GM12875 (cell line): Measurements from ENCODE around the gene IP6K2.
"Not testable (repeated sequence)": the region's sequence is repeated elsewhere in the genome, so short reads cannot be mapped to it uniquely, and the experiment has no call there.

ENCODE experiments used
- H3K4me3 ChIP-seq: one replicate; pipeline ENCODE4 v1.5.1; 2011; ENCODE audit warnings: low read depth, low read length, control low read depth
- CTCF ChIP-seq: IDR thresholded peaks from 2 replicates; pipeline ENCODE4 v1.5.1; 2011; ENCODE audit warnings: low read depth, mild to moderate bottlenecking, control low read depth, inconsistent platforms, low read length, moderate library complexity, borderline replicate concordance; ENCODE audit not compliant: insufficient read depth

IP6K2 gene

GRCh38 chr3:48716982-48717746 lies at the start of gene IP6K2:
TSS of gene IP6K2 (minus strand) at chr3:48717221. CDS start at chr3:48695291, 21,930 bp downstream.
- TF ChIP-seq CTCF: no peak
- H3K4me3 ChIP-seq: peak within 1 kb of the TSS; percentile 66

- H3K4me3 ChIP-seq: no peak overlapping the region
- no peak for TF ChIP-seq CTCF
Measured at GRCh38 chr3:48765376-48765775, 48.4 kb upstream of the IP6K2 start.

GRCh38 chr3:48762816-48763215 lies 45.8 kb upstream of the IP6K2 start:
- H3K4me3 ChIP-seq: no peak overlapping the region
- TF ChIP-seq CTCF: no peak

- H3K4me3 ChIP-seq: not testable (repeated sequence)
Measured at GRCh38 chr3:48759991-48760540, 43.0 kb upstream of the IP6K2 start.

GRCh38 chr3:48759531-48759930 lies 42.5 kb upstream of the IP6K2 start:
- not testable (repeated sequence) for H3K4me3 ChIP-seq

- no peak for TF ChIP-seq CTCF
- H3K4me3 ChIP-seq: no peak overlapping the region
Measured at GRCh38 chr3:48759071-48759470, 42.0 kb upstream of the IP6K2 start.

GRCh38 chr3:48756640-48757039 lies 39.6 kb upstream of the IP6K2 start:
- no peak overlapping the region for H3K4me3 ChIP-seq
- TF ChIP-seq CTCF: no peak

GRCh38 chr3:48750856-48751255 lies 33.8 kb upstream of the IP6K2 start:
- H3K4me3 ChIP-seq: no peak overlapping the region
- no peak for TF ChIP-seq CTCF
